Measurements from ENCODE around the gene EHBP1L1. TPM values are rescaled to one million over a fixed set of nuclear protein-coding genes. Genes with fewer than 3 reads are reported as not detected.

Gene EHBP1L1
- total RNA-seq, 1 experiment from 2014 or later = 105 TPM

DNA sequence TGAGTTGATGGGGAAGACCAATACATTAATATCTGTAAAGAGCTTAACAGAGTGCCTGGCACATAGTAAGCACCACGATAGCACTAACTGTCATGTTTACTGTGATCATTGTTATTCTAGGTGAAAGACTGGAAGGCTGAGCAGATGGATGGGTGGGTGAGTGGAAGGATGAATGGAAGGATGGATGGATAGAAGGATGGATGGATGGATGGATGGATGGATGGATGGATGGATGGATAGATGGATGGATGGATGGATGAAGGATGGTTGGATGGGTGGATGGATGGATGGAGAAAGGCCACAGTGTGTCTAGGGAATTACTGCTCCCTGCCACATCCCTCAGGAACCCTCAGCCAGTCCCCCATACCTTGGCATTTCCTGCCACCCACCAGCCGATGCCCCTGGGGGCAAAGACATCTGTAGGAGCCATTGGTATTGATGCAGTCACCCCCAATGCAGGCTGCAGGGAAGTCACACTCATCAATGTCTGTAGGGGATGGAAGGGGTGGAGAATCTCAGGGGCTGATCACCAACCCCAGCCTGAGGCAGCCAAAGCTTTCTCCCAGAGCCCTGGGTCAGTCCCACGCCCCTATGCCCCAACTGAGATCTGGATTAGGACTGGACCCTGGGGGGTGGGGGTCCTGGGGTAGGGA lies 33.0 kb upstream of the EHBP1L1 start:
- BruUV-seq (replicated peaks) = no TSS peak
- DNase-seq (ENCODE audit: low read depth, low spot score) (no peak), ATAC-seq (no peak)
- TF ChIP-seq SIN3A (IDR thresholded peaks at IDR 0.05; ENCODE audit: low read depth) = no peak
- TF ChIP-seq EGR1 (IDR thresholded peaks at IDR 0.05; ENCODE audit: low read depth) = no peak
- no peaks in the 10 kb centered on the region for H3K9me2 ChIP-seq (ENCODE audit: insufficient read depth)
- H3K27me3 ChIP-seq (ENCODE audit: insufficient read depth, low read length) = no peaks in the 10 kb centered on the region
- H2AFZ ChIP-seq (ENCODE audit: low read depth, low read length, poor library complexity, severe bottlenecking) = no peak overlapping the region
- RAD21 ChIA-PET (ENCODE audit: low non-redundant PET in 1 of 2, low total read pairs in 2 of 2, uncharacterized antibody in 2 of 2, unreplicated experiment in 2 of 2) = no interaction called here
- H3K9ac ChIP-seq (ENCODE audit: low read length) = no peak overlapping the region
- CTCF ChIA-PET = interaction anchor here (3.0 to 4.6 kb wide), 4 partner anchors 9 to 51 kb away, joined by 25 to 89 read pairs (median 28); partner anchors contain the start of genes FAM89B, KCNK7 and ZNRD2
- H3K4me3 ChIP-seq (replicated peaks in 1 of 2; ENCODE audit: low read depth in 1 of 2, low read length in 2 of 2) = no peak overlapping the region
- H4K20me1 ChIP-seq (ENCODE audit: insufficient read depth) = no peaks in the 10 kb centered on the region
- intact Hi-C loops (cut with micrococcal nuclease) = no loop called here
- H3K9me3 ChIP-seq (ENCODE audit: control insufficient read depth in 1 of 2, insufficient read depth in 1 of 2, low read depth in 1 of 2, low read length in 2 of 2) = no peaks in the 10 kb centered on the region
- peaks cover 14% of the 10 kb centered on the region for H3K79me2 ChIP-seq (ENCODE audit: insufficient read depth, low read length)
- peaks cover 19 to 47% of the 10 kb centered on the region in 2 experiments for H3K4me1 ChIP-seq (ENCODE audit: control insufficient read depth in 1 of 2, insufficient read depth in 2 of 2, low read length in 2 of 2)
- no peak overlapping the region for H3K4me2 ChIP-seq (ENCODE audit: low read length)
- H3K36me3 ChIP-seq (ENCODE audit: control insufficient read depth in 1 of 2, insufficient read depth in 2 of 2, low read length in 2 of 2) = peaks cover 0 to 9% of the 10 kb centered on the region in 2 experiments; a peak in 1 of 4 replicates
- POLR2A ChIA-PET = interaction anchor here (1.1 kb wide), 1 partner anchor 9 kb away, joined by 7 read pairs; no protein-coding TSS in a partner anchor
- H3K27ac ChIP-seq (ENCODE audit: low read depth, low read length) = no peak overlapping the region

DNA sequence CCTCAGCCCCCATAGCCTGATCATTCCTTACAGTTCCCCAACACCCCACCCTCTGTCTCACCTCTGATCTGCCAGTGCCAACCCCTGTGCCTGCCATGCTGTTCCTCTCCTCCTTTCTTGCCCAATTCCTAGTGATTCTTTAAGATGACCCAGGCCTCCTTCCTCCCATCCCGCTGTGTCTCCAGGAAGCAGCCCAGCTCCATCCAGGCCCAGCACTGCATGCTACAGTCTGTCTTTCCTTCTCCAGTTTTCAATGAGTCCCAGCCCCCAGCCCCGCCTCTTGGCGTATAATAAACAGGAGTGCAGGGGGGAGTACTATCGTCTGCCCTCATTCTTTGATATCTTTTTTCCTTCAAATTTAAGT lies 30.0 kb upstream of the EHBP1L1 start:
- no peaks in the 10 kb centered on the region for H3K27me3 ChIP-seq (ENCODE audit: insufficient read depth, low read length)
- ChIA-PET POLR2A (no interaction called here), RAD21 (ENCODE audit: low non-redundant PET in 1 of 2, low total read pairs in 2 of 2, uncharacterized antibody in 2 of 2, unreplicated experiment in 2 of 2) (interaction anchor here in 1 of 2 experiments (1.5 kb wide), 1 partner anchor 24 kb away, joined by 4 read pairs; the partner anchor contains the start of gene ZNRD2), CTCF (no interaction called here)
- no peak for DNase-seq (ENCODE audit: low read depth, low spot score)
- intact Hi-C loops (cut with micrococcal nuclease) = no loop called here
- H3K4me2 ChIP-seq (ENCODE audit: low read length) = peak overlapping the region; percentile 64
- H2AFZ ChIP-seq (ENCODE audit: low read depth, low read length, poor library complexity, severe bottlenecking) = no peak overlapping the region
- no peak for ATAC-seq
- H3K4me3 ChIP-seq (replicated peaks in 1 of 2; ENCODE audit: low read depth in 1 of 2, low read length in 2 of 2) = no peak overlapping the region
- TF ChIP-seq, protein P1, sequence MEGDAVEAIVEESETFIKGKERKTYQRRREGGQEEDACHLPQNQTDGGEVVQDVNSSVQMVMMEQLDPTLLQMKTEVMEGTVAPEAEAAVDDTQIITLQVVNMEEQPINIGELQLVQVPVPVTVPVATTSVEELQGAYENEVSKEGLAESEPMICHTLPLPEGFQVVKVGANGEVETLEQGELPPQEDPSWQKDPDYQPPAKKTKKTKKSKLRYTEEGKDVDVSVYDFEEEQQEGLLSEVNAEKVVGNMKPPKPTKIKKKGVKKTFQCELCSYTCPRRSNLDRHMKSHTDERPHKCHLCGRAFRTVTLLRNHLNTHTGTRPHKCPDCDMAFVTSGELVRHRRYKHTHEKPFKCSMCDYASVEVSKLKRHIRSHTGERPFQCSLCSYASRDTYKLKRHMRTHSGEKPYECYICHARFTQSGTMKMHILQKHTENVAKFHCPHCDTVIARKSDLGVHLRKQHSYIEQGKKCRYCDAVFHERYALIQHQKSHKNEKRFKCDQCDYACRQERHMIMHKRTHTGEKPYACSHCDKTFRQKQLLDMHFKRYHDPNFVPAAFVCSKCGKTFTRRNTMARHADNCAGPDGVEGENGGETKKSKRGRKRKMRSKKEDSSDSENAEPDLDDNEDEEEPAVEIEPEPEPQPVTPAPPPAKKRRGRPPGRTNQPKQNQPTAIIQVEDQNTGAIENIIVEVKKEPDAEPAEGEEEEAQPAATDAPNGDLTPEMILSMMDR (IDR thresholded peaks at IDR 0.05 in 2 of 3, conservative IDR thresholded peaks at IDR 0.05 in 1 of 3; ENCODE audit: borderline replicate concordance in 1 of 3, insufficient read depth in 1 of 3, low read depth in 2 of 3, low read length in 2 of 3) = no peak
- TF ChIP-seq CEBPB (IDR thresholded peaks at IDR 0.05; ENCODE audit: low read depth) = no peak
- no peak for TF ChIP-seq POLR2A (IDR thresholded peaks at IDR 0.05; ENCODE audit: borderline replicate concordance, extremely low read depth, insufficient read depth, insufficient read length)
- TF ChIP-seq SRF (IDR thresholded peaks at IDR 0.05; ENCODE audit: low read depth) = no peak
- TF ChIP-seq MAX (IDR thresholded peaks at IDR 0.05) = no peak
- TF ChIP-seq REST (IDR thresholded peaks at IDR 0.05; ENCODE audit: low read depth) = no peak
- no peak for TF ChIP-seq SP1 (IDR thresholded peaks at IDR 0.05; ENCODE audit: low read depth)
- no peak for TF ChIP-seq EZH2 (IDR thresholded peaks at IDR 0.05)
- H3K4me1 ChIP-seq (ENCODE audit: control insufficient read depth in 1 of 2, insufficient read depth in 2 of 2, low read length in 2 of 2) = peaks cover 18 to 27% of the 10 kb centered on the region in 2 experiments
- H3K36me3 ChIP-seq (ENCODE audit: control insufficient read depth in 1 of 2, insufficient read depth in 2 of 2, low read length in 2 of 2) = peaks cover 5 to 15% of the 10 kb centered on the region in 2 experiments
- no peaks in the 10 kb centered on the region for H3K9me3 ChIP-seq (ENCODE audit: control insufficient read depth in 1 of 2, insufficient read depth in 1 of 2, low read depth in 1 of 2, low read length in 2 of 2)
- no TSS peak for BruUV-seq (replicated peaks)
- H3K9me2 ChIP-seq (ENCODE audit: insufficient read depth) = no peaks in the 10 kb centered on the region
- no peaks in the 10 kb centered on the region for H3K79me2 ChIP-seq (ENCODE audit: insufficient read depth, low read length)
- H3K27ac ChIP-seq (ENCODE audit: low read depth, low read length) = no peak overlapping the region; the same call in 1 of the 2 replicates
- H4K20me1 ChIP-seq (ENCODE audit: insufficient read depth) = no peaks in the 10 kb centered on the region
- H3K9ac ChIP-seq (ENCODE audit: low read length) = no peak overlapping the region
